CD4-positive, alpha-beta T cell treated with Interleukin-15 for 4 hours (primary cell): ENCODE measurements around the gene ANKRD63.
A peak's percentile ranks its signal among the peaks of the same experiment; 100 is the strongest.

ENCODE experiments used
- DNase-seq: peaks from one replicate; pipeline ENCODE4 v3.0.0-alpha.2; 2020; ENCODE audit warnings: low spot score

Gene ANKRD63

GRCh38 chr15:40242601-40243000, 40.3 kb downstream of the ANKRD63 start:
- DNase-seq, result no peak

- DNase-seq, result no peak
Observed at GRCh38 chr15:40242213-40242599, 40.7 kb downstream of the ANKRD63 start.

GRCh38 chr15:40241269-40242212, 41.3 kb downstream of the ANKRD63 start:
- DNase-seq, result no peak

GRCh38 chr15:40240619-40241221, 42.1 kb downstream of the ANKRD63 start:
- DNase-seq, result no peak

- no peak for DNase-seq
Observed at GRCh38 chr15:40239693-40240618, 42.9 kb downstream of the ANKRD63 start.

GRCh38 chr15:40239404-40239692, 43.5 kb downstream of the ANKRD63 start:
- DNase-seq, result no peak

GRCh38 chr15:40238532-40239403, 44.1 kb downstream of the ANKRD63 start, which contains the start of gene PAK6:
Gene PAK6, plus strand, starts transcription at chr15:40239063. Its CDS starts 25,723 bp downstream, at chr15:40264786.
- DNase-seq, result peak; percentile 6

- DNase-seq, result no peak
Observed at GRCh38 chr15:40235201-40235885, 47.5 kb downstream of the ANKRD63 start.

- DNase-seq, result no peak
Observed at GRCh38 chr15:40234783-40235182, 48.1 kb downstream of the ANKRD63 start.

- DNase-seq, result no peak
Observed at GRCh38 chr15:40233727-40234577, 48.9 kb downstream of the ANKRD63 start.

GRCh38 chr15:40232625-40233070, 50.2 kb downstream of the ANKRD63 start:
- DNase-seq, result no peak
